GM20000 (cell line): ENCODE data around the gene GNPTAB.
"Not testable (repeated sequence)": the region's sequence is repeated elsewhere in the genome, so short reads cannot be mapped to it uniquely, and the experiment has no call there.

Experiments
- DNase-seq: peaks from one replicate; pipeline ENCODE4 v3.0.0; 2012; ENCODE audit warnings: low spot score
- TF ChIP-seq, protein P1 (sequence below): IDR thresholded peaks from 2 replicates; pipeline ENCODE4 v1.5.1; 2012; ENCODE audit warnings: mild to moderate bottlenecking, control low read depth; ENCODE audit errors: extremely low read depth, missing control alignments

GNPTAB gene

GRCh38 chr12:101857043-101857558 lies 26.3 kb upstream of the GNPTAB start:
- TF ChIP-seq, protein P1, sequence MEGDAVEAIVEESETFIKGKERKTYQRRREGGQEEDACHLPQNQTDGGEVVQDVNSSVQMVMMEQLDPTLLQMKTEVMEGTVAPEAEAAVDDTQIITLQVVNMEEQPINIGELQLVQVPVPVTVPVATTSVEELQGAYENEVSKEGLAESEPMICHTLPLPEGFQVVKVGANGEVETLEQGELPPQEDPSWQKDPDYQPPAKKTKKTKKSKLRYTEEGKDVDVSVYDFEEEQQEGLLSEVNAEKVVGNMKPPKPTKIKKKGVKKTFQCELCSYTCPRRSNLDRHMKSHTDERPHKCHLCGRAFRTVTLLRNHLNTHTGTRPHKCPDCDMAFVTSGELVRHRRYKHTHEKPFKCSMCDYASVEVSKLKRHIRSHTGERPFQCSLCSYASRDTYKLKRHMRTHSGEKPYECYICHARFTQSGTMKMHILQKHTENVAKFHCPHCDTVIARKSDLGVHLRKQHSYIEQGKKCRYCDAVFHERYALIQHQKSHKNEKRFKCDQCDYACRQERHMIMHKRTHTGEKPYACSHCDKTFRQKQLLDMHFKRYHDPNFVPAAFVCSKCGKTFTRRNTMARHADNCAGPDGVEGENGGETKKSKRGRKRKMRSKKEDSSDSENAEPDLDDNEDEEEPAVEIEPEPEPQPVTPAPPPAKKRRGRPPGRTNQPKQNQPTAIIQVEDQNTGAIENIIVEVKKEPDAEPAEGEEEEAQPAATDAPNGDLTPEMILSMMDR = no peak
- DNase-seq = no peak

DNA sequence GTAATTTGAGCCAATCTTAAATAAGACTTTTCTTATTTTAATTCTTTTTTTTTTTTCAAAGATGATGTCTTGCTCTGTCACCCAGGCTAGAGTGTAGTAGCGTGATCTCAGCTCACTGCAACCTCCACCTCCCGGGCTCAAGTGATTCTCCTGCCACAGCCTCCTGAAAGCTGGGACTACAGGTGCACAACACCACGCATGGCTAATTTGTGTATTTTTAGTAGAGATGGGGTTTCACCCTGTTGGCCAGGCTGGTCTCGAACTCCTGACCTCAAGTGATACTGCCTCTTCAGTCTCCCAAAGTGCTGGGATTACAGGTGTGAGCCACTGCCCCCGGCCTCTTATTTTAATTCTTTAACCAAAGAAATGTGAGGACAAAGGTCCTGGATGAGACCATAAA lies 25.9 kb upstream of the GNPTAB start:
- DNase-seq = not testable (repeated sequence)

- TF ChIP-seq, protein P1 = no peak
- no peak for DNase-seq
Observed at GRCh38 chr12:101855976-101856375, 25.2 kb upstream of the GNPTAB start.

- TF ChIP-seq, protein P1 = no peak
- no peak for DNase-seq
Observed at GRCh38 chr12:101855364-101855884, 24.7 kb upstream of the GNPTAB start.

DNA sequence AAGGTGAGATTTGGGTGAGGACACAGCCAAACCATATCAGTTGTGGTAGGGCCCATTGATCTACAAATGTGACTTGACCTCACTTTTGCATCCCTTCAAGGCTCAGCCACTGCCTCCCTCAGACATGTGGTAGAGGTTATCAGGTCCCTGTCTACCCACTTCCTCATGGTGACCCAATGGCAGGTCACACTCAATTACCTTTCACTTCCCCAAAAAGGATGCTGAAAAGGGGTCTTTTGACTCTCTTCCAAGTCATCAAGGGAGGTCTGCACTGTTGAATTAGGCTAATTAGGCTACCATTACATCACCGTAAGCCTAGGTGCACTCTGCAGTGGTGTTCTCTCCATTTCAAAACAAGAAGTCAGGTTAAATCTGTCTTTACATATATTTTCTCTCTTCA lies 24.0 kb upstream of the GNPTAB start:
- DNase-seq = no peak
- TF ChIP-seq, protein P1 = no peak

DNA sequence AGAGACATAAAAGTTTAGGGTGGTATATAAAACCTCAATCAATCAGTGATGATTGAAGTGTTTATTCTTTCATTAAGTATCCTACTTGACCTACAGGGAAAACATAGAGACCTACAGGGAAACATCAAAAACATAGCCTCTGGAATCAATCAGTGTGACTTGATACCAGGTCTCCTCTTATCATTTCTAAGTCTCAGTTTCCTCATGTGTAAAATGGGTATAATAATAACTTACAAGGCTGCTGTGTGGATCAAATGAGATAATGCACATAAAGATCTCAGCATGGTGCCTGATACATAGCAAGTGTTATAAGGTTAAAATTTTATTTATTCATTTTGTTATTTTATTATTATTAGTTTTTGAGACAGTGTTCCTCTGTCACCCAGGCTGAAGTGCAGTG lies 22.2 kb upstream of the GNPTAB start:
- DNase-seq = no peak
- TF ChIP-seq, protein P1 = no peak

GRCh38 chr12:101850199-101850598 lies 19.4 kb upstream of the GNPTAB start:
- TF ChIP-seq, protein P1 = no peak
- DNase-seq = no peak

DNA sequence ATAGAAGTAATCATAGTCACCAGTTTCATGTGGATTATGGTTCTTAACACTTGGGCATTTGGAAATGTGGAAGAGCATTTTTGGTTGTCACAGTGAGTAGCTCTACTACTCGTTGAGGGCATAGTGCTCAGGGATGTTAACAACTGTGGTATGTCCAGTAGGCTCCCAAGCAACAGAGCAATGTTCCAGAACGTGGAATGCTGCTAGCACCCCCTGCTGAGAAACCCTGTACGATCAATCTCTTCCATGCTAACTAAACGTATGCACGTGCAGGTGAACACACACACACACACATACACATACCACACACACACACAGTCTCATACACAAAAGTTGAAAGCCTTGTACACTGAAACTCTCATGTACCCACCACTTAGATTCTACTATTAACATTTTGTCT lies 16.6 kb upstream of the GNPTAB start:
- TF ChIP-seq, protein P1 = no peak
- no peak for DNase-seq
